ENCODE data around the gene ATG2A. TPM values are rescaled to one million over a fixed set of nuclear protein-coding genes. Genes with fewer than 3 reads are reported as not detected.

Gene ATG2A
- total RNA-seq, 1 donor from 2014 or later = 31.3 TPM

DNA sequence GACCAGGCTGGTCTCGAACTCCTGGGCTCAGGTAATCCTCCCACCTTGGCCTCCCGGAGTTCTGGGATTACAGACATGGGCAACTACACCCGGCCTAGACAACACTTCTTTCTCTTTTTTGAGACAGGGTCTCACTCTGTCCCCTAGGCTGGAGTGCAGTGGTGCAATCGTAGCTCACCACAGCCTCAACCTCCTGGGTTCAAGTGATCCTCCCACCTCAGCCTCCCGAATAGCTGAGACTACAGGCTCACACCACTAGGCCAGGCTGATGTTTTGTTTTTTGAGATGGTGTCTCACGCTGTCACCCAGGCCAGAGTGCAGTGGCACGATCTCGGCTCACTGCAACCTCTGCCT, 71.3 kb downstream of the ATG2A start:
- intact Hi-C loops (cut with micrococcal nuclease) = loop anchor here (2.0 to 5.0 kb wide), 3 partner anchors 35 to 79 kb away; partner anchors contain the start of genes MEN1 and PPP2R5B

DNA sequence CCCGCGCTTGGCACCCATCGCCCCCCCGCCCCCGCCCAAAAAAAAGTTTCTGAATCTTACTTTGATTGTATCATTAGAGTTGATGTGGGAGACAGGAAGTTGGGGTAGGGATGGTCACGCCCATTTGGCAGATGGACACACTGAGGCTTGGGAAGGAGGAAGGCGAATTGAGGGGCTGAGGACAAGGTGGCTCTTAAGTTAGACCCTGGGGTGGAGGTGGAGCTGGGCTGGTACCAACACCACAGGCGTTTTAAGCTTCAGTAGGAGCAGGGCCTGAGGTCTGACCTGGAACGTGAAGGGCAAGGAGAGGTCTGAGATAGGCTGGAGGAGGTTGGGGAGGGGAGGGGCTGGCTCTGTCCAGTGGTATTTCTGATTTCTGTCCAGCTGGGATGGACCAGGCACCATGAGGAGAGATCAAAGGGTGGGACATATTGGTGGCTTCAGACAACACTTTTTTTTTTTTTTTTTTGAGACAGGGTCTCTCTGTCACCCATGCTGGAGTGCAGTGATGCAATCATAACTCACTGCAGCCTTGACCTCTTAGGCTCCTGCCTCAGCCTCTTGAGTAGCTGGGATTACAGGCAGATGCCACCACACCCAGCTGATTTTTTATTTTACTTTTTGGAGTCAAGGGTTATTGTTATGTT, 71.8 kb downstream of the ATG2A start:
- intact Hi-C loops (cut with micrococcal nuclease) = loop anchor here (2.0 to 5.0 kb wide), 2 partner anchors 34 to 58 kb away; partner anchors contain the start of gene MEN1

Other genes with a start within 250 kb of the ATG2A start
- 0.71 and 1.3 TPM in 2 replicates for gene NRXN2, start 194.0 kb downstream of the ATG2A start, total RNA-seq
- 189 and 192 TPM in 2 replicates for gene RASGRP2, start 173.1 kb downstream of the ATG2A start, total RNA-seq
- 7.3 and 8.6 TPM in 2 replicates for gene PYGM, start 157.2 kb downstream of the ATG2A start, total RNA-seq
- gene SF1, start 138.7 kb downstream of the ATG2A start, total RNA-seq = 485 and 486 TPM in 2 replicates
- 79.2 and 80.7 TPM in 2 replicates for gene MAP4K2, start 114.0 kb downstream of the ATG2A start, total RNA-seq
- gene MEN1, start 106.7 kb downstream of the ATG2A start, total RNA-seq = 28.7 TPM in 2 replicates
- 0.42 and 1.0 TPM in 2 replicates for gene CDC42BPG, start 72.6 kb downstream of the ATG2A start, total RNA-seq
- 133 and 145 TPM in 2 replicates for gene EHD1, start 38.6 kb downstream of the ATG2A start, total RNA-seq
- 17.0 and 18.6 TPM in 2 replicates for gene PPP2R5B, start 7.5 kb upstream of the ATG2A start, total RNA-seq
- gene GPHA2, start 18.7 kb upstream of the ATG2A start, total RNA-seq = not detected in 2 replicates
- gene MAJIN, start 54.9 kb upstream of the ATG2A start, total RNA-seq = not detected in 2 replicates
- gene BATF2, start 79.8 kb upstream of the ATG2A start, total RNA-seq = 0.10 TPM in 1 of 2 replicates, not detected in the other
- 55.8 and 57.9 TPM in 2 replicates for gene ARL2, start 97.0 kb upstream of the ATG2A start, total RNA-seq
- 29.9 and 35.8 TPM in 2 replicates for gene SNX15, start 110.2 kb upstream of the ATG2A start, total RNA-seq
- gene SAC3D1, start 124.0 kb upstream of the ATG2A start, total RNA-seq = 17.0 and 17.5 TPM in 2 replicates
- 14.1 and 14.4 TPM in 2 replicates for gene NAALADL1, start 141.3 kb upstream of the ATG2A start, total RNA-seq
- gene CDCA5, start 166.8 kb upstream of the ATG2A start, total RNA-seq = 70.7 and 72.1 TPM in 2 replicates
- 31.2 and 33.9 TPM in 2 replicates for gene ZFPL1, start 167.0 kb upstream of the ATG2A start, total RNA-seq
- gene VPS51, start 179.0 kb upstream of the ATG2A start, total RNA-seq = 145 and 152 TPM in 2 replicates
- gene TM7SF2, start 194.7 kb upstream of the ATG2A start, total RNA-seq = 19.7 and 25.4 TPM in 2 replicates
- gene ZNHIT2, start 200.5 kb upstream of the ATG2A start, total RNA-seq = 11.5 and 11.9 TPM in 2 replicates
- 978 and 991 TPM in 2 replicates for gene FAU, start 204.9 kb upstream of the ATG2A start, total RNA-seq
- gene MRPL49, start 205.1 kb upstream of the ATG2A start, total RNA-seq = 50.1 and 57.6 TPM in 2 replicates
- 53.2 and 67.2 TPM in 2 replicates for gene SYVN1, start 217.3 kb upstream of the ATG2A start, total RNA-seq